Astrocyte (in vitro differentiated cells and primary cell): ENCODE results near the gene SOX5.

Source experiments
- EZH2 ChIP-seq: IDR thresholded peaks from 2 replicates; pipeline ENCODE4 v1.6.1; 2012; ENCODE audit warnings: mild to moderate bottlenecking, low read length, inconsistent platforms; ENCODE audit not compliant: insufficient read depth
- TF ChIP-seq, protein P1 (sequence below): IDR thresholded peaks from 2 replicates; pipeline ENCODE4 v1.5.1; 2011; ENCODE audit warnings: low read depth, mild to moderate bottlenecking, inconsistent platforms, low read length, moderate library complexity; ENCODE audit not compliant: insufficient read depth

- TF ChIP-seq, protein P1, sequence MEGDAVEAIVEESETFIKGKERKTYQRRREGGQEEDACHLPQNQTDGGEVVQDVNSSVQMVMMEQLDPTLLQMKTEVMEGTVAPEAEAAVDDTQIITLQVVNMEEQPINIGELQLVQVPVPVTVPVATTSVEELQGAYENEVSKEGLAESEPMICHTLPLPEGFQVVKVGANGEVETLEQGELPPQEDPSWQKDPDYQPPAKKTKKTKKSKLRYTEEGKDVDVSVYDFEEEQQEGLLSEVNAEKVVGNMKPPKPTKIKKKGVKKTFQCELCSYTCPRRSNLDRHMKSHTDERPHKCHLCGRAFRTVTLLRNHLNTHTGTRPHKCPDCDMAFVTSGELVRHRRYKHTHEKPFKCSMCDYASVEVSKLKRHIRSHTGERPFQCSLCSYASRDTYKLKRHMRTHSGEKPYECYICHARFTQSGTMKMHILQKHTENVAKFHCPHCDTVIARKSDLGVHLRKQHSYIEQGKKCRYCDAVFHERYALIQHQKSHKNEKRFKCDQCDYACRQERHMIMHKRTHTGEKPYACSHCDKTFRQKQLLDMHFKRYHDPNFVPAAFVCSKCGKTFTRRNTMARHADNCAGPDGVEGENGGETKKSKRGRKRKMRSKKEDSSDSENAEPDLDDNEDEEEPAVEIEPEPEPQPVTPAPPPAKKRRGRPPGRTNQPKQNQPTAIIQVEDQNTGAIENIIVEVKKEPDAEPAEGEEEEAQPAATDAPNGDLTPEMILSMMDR: no peak
- TF ChIP-seq EZH2: no peak
These were observed 370.2 kb downstream of the SOX5 start for GRCh38 chr12:23579257-23579656.
